Testis (tissue), 3 donors: ENCODE data around the gene GRIK4. TPM values are rescaled to one million over a fixed set of nuclear protein-coding genes. Genes with fewer than 3 reads are reported as not detected.

Source experiments
- DNase-seq: peaks from one replicate; pipeline ENCODE4 v3.0.0-alpha.2; 2019
- H3K27ac ChIP-seq, 2 donors: fragments of 200-600 bp; sonication (generic); one replicate each; pipeline ENCODE4 v1.5.1; 2019
- H3K27me3 ChIP-seq: fragments of 200-600 bp; sonication (generic); one replicate; pipeline ENCODE4 v1.5.1; 2019
- H3K36me3 ChIP-seq: fragments of 200-600 bp; sonication (generic); one replicate; pipeline ENCODE4 v1.5.1; 2017; ENCODE audit warnings: low read depth; ENCODE audit errors: missing control alignments
- H3K4me1 ChIP-seq: fragments of 200-600 bp; sonication (generic); one replicate; pipeline ENCODE4 v1.5.1; 2019
- H3K4me3 ChIP-seq, 2 donors: fragments of 200-600 bp; sonication (generic); one replicate each; pipeline ENCODE4 v1.5.1; 2017 to 2019
- H3K9me3 ChIP-seq: fragments of 200-600 bp; sonication (generic); one replicate; pipeline ENCODE4 v1.5.1; 2017
- POLR2A ChIP-seq: fragments of 450-650 bp; IDR thresholded peaks from one replicate; pipeline ENCODE4 v1.6.1; 2017; ENCODE audit warnings: antibody characterized with exemption, mild to moderate bottlenecking, moderate library complexity
- WGBS, 2 donors: methylation state at CpG; one replicate each; pipeline ENCODE4 v1.1.5; 2018; 5-methylcytosine and 5-hydroxymethylcytosine counted together
- intact Hi-C: fragments of 100-400 bp; cut with DNase I; formaldehyde crosslinking; loops from one replicate; pipeline ENCODE4 v1.15.1; 2023; ENCODE audit warnings: low total_unique reads
- polyA plus RNA-seq: library from polyadenylated mRNA; stranded (reverse); fragments of 350-450 nt; fragmentation: Illumina TruSeq; extraction: RNeasy Lipid Tissue Mini Kit (QIAGEN cat#74804); gene quantifications from one replicate; pipeline ENCODE4 v1.2.3, GENCODE V29; 2014; ENCODE audit warnings: low read depth, low replicate concordance; ENCODE audit not compliant: insufficient read depth
- total RNA-seq, 2 donors: library from RNA; depleted of rRNA; stranded (reverse); fragments of >200 nt; gene quantifications; one replicate each; pipeline ENCODE4 v1.2.3, GENCODE V29; 2016
- TF ChIP-seq, protein P1 (sequence below), 3 experiments: fragments of 450-650 bp in 2 of 3; fragments of 200-600 bp in 1 of 3; sonication (generic) in 1 of 3; IDR thresholded peaks; one replicate each; pipeline ENCODE4 v1.5.1; 2016 to 2019; ENCODE audit warnings: antibody characterized with exemption in 3 of 3, mild to moderate bottlenecking in 2 of 3, moderate library complexity in 1 of 3

Gene GRIK4
- total and polyA plus RNA-seq, 3 donors from 2014 or later, result 2.6 to 3.0 (median 2.6) TPM

DNA sequence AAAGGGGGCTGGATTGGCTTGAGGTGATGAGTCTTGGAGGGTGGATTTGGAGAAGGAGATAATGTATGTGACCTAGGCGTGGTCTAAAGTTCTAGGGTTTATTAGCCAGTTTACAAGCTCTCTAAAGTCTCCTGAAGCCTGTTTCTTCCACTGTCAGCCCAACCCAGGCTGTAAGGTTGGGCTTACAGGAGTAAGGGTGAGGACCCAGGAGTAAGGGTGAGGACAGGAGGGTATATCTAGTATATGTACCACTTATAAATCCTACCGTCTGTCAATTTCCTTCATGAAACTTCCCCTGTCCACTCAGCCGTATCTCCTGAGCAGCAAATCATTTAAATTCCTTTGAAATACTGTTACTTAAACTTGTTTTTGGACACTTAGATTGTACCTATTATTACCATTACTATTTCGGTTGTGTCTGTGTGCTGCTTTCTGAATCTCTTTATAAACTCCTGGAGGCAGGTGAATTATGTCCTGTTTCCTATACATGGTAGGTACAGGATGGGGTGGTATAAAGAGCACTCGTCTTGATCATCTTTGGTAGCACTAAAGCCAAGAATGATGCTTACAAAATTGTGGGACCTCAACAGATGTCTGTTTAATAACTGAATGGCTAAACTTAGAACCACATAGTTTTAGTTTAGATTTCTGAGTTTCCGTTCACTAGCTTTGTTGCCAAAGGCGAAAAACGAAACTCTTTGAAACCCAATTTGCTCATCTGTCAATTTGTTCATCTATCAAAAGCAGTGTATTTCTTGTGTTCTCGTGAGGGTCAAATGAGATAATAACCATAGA, 192.0 kb downstream of the GRIK4 start:
- intact Hi-C loops, result no loop called here
- H3K27me3 ChIP-seq, result no peaks in the 10 kb centered on the region
- no peaks in the 10 kb centered on the region for H3K36me3 ChIP-seq
- no peak overlapping the region for H3K27ac ChIP-seq
- DNase-seq, result no peak
- no peaks in the 10 kb centered on the region for H3K4me1 ChIP-seq
- TF ChIP-seq POLR2A, result no peak
- WGBS, 2 donors, result 93% methylated on average over 9 of the region's 9 CpGs
- no peaks in the 10 kb centered on the region for H3K9me3 ChIP-seq
- H3K4me3 ChIP-seq, result no peak overlapping the region

DNA sequence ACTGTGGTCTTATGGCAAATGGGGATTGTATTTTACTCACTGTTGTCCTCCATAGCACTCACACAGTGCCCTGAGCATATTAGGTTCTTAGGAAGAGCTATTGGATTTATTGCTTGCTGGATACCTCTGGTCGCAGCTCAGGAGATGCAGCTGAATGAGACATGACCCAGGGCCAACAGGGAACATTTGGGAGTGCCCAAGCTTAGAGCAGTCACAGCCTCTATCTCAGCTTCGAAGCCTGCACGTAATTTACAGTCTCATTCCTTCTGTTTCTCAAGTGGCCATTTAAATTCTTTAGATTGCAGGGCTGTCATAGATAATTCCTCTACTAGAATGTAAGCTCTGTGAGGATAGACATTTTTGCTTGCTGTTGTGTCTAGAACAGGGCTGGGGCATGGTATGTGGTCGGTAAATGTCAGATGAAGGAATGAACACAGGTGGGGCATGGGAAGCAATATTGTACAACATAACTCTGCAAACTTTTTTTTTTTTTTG, 192.8 kb downstream of the GRIK4 start:
- 66 to 70% methylated on average over 4 of the region's 4 CpGs for WGBS, 2 donors
- intact Hi-C loops, result no loop called here

DNA sequence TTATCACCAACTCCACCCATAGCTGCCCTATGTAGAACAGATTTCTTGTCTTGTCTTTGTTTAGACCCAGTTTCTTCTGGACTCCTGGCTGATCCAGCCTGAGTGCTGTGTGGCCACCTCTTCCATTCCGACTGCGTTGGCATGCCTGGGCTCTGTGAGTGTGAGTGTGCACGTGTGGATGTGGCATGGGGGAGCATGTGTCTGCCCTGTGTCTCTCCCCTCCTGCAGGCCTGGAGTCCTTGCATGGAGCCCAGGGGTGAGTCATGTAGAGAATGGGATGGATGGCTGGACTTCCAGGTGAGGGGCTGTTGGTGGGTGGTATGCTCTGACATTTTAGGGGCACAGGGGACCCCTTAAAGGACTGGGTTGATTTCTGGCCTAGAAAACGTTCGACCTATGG, 194.7 kb downstream of the GRIK4 start:
- peaks cover 13% of the 10 kb centered on the region for H3K4me1 ChIP-seq
- no peaks in the 10 kb centered on the region for H3K36me3 ChIP-seq
- intact Hi-C loops, result no loop called here
- H3K27me3 ChIP-seq, result no peaks in the 10 kb centered on the region
- no peaks in the 10 kb centered on the region for H3K9me3 ChIP-seq
- DNase-seq, result no peak
- WGBS, 2 donors, result 68 to 83% methylated on average over 5 of the region's 5 CpGs
- no peak overlapping the region for H3K27ac ChIP-seq
- TF ChIP-seq POLR2A, result no peak
- TF ChIP-seq, protein P1, sequence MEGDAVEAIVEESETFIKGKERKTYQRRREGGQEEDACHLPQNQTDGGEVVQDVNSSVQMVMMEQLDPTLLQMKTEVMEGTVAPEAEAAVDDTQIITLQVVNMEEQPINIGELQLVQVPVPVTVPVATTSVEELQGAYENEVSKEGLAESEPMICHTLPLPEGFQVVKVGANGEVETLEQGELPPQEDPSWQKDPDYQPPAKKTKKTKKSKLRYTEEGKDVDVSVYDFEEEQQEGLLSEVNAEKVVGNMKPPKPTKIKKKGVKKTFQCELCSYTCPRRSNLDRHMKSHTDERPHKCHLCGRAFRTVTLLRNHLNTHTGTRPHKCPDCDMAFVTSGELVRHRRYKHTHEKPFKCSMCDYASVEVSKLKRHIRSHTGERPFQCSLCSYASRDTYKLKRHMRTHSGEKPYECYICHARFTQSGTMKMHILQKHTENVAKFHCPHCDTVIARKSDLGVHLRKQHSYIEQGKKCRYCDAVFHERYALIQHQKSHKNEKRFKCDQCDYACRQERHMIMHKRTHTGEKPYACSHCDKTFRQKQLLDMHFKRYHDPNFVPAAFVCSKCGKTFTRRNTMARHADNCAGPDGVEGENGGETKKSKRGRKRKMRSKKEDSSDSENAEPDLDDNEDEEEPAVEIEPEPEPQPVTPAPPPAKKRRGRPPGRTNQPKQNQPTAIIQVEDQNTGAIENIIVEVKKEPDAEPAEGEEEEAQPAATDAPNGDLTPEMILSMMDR (IDR thresholded peaks at IDR 0.05), result no peak
- H3K4me3 ChIP-seq, result no peak overlapping the region

More for the DNA sequence above, 192.8 kb downstream of the GRIK4 start:
- DNase-seq, result no peak
- no peaks in the 10 kb centered on the region for H3K4me1 ChIP-seq
- H3K4me3 ChIP-seq, result no peak overlapping the region
- H3K36me3 ChIP-seq, result no peaks in the 10 kb centered on the region
- H3K27me3 ChIP-seq, result no peaks in the 10 kb centered on the region
- no peak overlapping the region for H3K27ac ChIP-seq
- TF ChIP-seq, protein P1 (IDR thresholded peaks at IDR 0.05), result no peak
- TF ChIP-seq POLR2A, result no peak
- H3K9me3 ChIP-seq, result no peaks in the 10 kb centered on the region

DNA sequence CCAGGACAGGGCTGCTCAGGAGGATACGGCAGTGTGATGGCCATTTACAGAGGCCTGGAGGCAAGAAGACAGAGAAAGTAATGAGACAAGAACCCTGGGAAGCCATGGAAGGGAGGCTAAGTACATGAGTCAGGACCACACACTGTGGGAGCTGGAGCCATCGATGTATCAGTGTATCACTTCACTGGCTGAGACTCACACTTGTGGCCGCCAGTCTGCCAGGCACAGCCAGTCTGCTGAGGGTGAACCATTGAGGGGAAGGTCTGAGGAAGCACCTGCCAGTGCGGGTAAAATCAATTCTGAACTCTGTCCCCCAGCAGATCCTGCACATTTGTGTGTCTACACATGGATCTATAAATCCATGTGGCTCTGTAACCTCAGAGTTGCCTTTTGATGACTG, 195.6 kb downstream of the GRIK4 start:
- Histone ChIP-seq H3K9me3 (no peaks in the 10 kb centered on the region), H3K27ac (no peak overlapping the region), H3K4me3 (no peak overlapping the region), H3K36me3 (no peaks in the 10 kb centered on the region), H3K27me3 (no peaks in the 10 kb centered on the region), H3K4me1 (peaks cover 14% of the 10 kb centered on the region)
- no peak for DNase-seq
- intact Hi-C loops, result no loop called here
- WGBS, 2 donors, result 96 to 97% methylated on average over 4 of the region's 4 CpGs
- TF ChIP-seq, protein P1 (IDR thresholded peaks at IDR 0.05), result no peak
- no peak for TF ChIP-seq POLR2A

DNA sequence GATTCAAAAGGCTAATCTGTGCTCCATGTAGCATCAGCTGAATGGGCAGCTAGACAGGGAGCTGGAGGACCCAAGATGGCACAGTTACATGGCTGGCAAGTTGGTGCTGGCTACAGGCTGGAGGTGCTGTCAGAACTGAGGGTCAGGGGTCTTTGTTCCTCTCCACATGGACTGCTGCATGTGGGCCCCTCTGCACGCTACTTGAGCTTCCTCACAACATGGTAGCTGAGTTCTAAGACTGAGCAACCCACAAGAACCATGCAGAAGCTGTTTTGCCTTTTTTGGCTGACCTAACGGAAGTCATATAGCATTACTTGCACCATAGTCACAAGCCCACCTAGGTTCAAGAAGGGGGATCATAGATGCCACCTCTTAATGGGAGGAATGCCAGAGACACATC, 196.1 kb downstream of the GRIK4 start:
- H3K27me3 ChIP-seq, result no peaks in the 10 kb centered on the region
- intact Hi-C loops, result no loop called here
- no peak overlapping the region for H3K4me3 ChIP-seq
- H3K4me1 ChIP-seq, result peaks cover 14% of the 10 kb centered on the region
- no peak for DNase-seq
- no peak overlapping the region for H3K27ac ChIP-seq
- no peaks in the 10 kb centered on the region for H3K36me3 ChIP-seq
- TF ChIP-seq, protein P1 (IDR thresholded peaks at IDR 0.05), result no peak
- TF ChIP-seq POLR2A, result no peak
- H3K9me3 ChIP-seq, result no peaks in the 10 kb centered on the region
- WGBS, 2 donors, result 90 to 100% methylated on average over 2 of the region's 2 CpGs
